SK-N-MC (cell line): Measurements from ENCODE around the gene SSC5D.

ENCODE experiments used
- EZH2 ChIP-seq: fragments of 200-600 bp; sonication (generic); IDR thresholded peaks from one replicate; pipeline ENCODE4 v1.6.1; 2017; ENCODE audit warnings: antibody characterized with exemption
- FOXP2 ChIP-seq: optimal IDR thresholded peaks from 2 replicates; pipeline ENCODE3; 2011; ENCODE audit warnings: mild to moderate bottlenecking, moderate library complexity; ENCODE audit not compliant: insufficient read depth; ENCODE audit errors: extremely low read length, control extremely low read depth
- POLR2AphosphoS5 ChIP-seq: IDR thresholded peaks from 2 replicates; pipeline ENCODE4 v1.6.1; 2012; ENCODE audit warnings: mild to moderate bottlenecking, low read depth, low read length, borderline replicate concordance

DNA sequence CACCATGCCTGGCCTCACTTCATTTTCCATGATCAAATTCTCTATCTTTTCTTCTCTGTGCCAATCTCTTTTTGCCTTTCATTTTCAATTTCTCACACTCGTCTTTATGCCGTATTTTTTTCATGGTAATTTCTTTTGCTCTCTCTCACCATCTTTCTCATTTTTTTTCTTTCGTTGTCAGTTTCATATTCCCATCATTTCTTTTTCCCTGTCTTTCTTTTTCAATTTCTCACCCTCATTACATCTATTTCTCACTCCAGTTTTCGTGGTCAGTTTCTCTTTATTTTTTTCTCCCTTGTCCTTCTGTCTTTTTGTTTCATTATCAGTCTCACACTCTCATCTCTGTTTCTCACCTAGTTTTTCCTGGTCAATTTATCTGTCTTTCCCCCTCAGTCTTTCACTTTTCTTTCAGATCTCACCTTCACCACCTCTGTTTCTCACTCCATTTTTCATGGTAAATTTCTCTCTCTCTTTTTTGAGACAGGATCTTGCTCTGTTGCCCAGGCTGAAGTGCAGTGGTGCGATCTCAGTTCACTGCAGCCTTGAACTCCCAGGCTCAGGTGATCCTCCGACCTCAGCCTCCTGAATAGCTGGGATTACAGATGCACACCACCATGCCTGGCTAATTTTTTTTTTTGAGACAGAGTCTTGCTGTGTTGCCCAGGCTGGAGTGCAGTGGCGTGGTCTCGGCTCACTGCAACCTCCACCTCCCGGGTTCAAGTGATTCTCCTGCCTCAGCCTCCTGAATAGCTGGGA is 14.1 kb downstream of the SSC5D start:
- no peak for TF ChIP-seq POLR2AphosphoS5
- no peak for TF ChIP-seq EZH2
- no peak for TF ChIP-seq FOXP2
